OCI-LY1 (cell line): ENCODE data around the gene ACTN4.

ENCODE experiments used
- EZH2 ChIP-seq: fragments of 200-600 bp; sonication (generic), shearing (Covaris generic); IDR thresholded peaks from 2 replicates; pipeline ENCODE4 v1.8.0; 2017; ENCODE audit warnings: borderline replicate concordance, mixed run types, mild to moderate bottlenecking, antibody characterized with exemption, low read length, moderate library complexity, mixed read lengths
- TF ChIP-seq, protein P1 (sequence below): fragments of 200-600 bp; sonication (generic), shearing (Covaris generic); IDR thresholded peaks from 2 replicates; pipeline ENCODE4 v1.5.1; 2017; ENCODE audit warnings: mild to moderate bottlenecking, antibody characterized with exemption, low read length, moderate library complexity, mixed read lengths

- TF ChIP-seq, protein P1, sequence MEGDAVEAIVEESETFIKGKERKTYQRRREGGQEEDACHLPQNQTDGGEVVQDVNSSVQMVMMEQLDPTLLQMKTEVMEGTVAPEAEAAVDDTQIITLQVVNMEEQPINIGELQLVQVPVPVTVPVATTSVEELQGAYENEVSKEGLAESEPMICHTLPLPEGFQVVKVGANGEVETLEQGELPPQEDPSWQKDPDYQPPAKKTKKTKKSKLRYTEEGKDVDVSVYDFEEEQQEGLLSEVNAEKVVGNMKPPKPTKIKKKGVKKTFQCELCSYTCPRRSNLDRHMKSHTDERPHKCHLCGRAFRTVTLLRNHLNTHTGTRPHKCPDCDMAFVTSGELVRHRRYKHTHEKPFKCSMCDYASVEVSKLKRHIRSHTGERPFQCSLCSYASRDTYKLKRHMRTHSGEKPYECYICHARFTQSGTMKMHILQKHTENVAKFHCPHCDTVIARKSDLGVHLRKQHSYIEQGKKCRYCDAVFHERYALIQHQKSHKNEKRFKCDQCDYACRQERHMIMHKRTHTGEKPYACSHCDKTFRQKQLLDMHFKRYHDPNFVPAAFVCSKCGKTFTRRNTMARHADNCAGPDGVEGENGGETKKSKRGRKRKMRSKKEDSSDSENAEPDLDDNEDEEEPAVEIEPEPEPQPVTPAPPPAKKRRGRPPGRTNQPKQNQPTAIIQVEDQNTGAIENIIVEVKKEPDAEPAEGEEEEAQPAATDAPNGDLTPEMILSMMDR = no peak; the same call in 1 of the 2 replicates
- TF ChIP-seq EZH2 = no peak
Measured at GRCh38 chr19:38704488-38705026, 57.1 kb downstream of the ACTN4 start.
